Activated CD4-positive, alpha-beta T cell treated with anti-CD3 and anti-CD28 coated beads for 48 hours (primary cell): ENCODE measurements around the gene FCHO2.
"Not testable (repeated sequence)": the region's sequence is repeated elsewhere in the genome, so short reads cannot be mapped to it uniquely, and the experiment has no call there.

Source experiments
- DNase-seq: peaks from one replicate; pipeline ENCODE4 v3.0.0-alpha.2; 2020

FCHO2 gene, protein sequence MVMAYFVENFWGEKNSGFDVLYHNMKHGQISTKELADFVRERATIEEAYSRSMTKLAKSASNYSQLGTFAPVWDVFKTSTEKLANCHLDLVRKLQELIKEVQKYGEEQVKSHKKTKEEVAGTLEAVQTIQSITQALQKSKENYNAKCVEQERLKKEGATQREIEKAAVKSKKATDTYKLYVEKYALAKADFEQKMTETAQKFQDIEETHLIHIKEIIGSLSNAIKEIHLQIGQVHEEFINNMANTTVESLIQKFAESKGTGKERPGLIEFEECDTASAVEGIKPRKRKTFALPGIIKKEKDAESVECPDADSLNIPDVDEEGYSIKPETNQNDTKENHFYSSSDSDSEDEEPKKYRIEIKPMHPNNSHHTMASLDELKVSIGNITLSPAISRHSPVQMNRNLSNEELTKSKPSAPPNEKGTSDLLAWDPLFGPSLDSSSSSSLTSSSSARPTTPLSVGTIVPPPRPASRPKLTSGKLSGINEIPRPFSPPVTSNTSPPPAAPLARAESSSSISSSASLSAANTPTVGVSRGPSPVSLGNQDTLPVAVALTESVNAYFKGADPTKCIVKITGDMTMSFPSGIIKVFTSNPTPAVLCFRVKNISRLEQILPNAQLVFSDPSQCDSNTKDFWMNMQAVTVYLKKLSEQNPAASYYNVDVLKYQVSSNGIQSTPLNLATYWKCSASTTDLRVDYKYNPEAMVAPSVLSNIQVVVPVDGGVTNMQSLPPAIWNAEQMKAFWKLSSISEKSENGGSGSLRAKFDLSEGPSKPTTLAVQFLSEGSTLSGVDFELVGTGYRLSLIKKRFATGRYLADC

DNA sequence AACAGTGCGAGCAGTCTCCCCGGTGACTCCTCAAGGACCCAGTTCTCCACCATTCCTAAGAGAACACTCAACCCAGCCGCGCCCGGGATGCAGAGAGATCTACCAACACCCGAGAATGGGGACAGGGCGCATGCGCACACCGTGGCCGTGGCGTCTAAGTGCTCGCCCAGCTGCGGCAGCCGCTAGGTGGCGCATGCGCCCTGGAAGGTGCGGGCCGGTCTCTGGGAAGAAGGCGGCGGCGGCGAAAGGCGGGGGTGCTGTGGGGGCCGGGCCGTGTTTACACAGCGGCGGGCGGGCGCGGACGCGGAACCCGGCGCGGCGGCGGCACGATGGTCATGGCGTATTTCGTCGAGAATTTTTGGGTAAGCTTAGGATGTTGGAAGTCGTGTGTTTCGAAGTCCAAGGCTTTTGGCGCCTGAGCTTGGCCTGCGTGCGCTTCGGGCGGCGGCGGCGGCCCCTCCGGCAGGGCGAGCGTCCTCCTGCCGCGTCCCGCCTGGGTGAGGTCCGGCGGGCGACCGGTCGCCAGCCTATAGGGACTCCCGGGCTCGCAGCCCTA is at the start of gene FCHO2:
Gene FCHO2, plus strand, starts transcription at position 274 of the 556 bp plus-strand sequence. Its CDS starts 56 bp downstream, at position 330.
- DNase-seq: peak; percentile 97

DNA sequence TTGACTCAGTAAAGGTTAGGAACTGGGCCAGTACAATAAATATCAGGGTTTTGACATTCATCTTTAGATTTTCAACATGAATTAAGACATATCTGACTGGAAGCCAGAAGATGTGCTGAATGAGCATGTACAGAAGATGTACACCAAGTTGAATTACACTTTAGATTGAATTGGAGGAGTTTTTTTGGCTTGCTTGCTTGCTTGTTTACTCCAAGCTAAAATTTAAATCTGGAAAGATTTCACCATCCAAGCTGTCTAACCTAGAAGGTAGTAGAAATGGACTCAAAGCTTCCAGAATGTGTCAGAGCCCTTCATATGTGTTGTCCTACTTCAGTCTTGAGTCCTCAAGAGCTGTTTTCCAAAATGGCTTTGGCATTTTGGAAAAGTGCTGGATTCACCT is 49.0 kb upstream of the FCHO2 start:
- DNase-seq: no peak

DNA sequence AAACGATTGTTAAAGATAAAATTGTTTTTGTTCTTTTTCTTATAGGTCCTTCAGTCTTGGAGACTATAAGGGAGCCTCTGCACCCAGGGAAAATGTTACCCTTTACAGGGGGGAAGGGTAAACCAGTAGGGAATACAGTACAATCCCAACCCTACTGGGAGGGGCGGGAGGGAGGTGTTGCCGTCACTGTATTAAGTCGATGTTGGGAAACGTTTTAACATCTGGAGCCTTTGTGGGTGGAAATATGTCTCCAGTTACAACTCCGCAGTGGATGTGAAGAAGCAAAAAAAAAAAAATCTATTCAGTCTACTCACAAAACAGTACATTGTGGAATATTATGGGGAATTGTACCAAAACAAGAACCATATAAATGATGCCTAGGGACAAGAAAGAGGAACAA is 47.2 kb upstream of the FCHO2 start:
- no peak for DNase-seq

DNA sequence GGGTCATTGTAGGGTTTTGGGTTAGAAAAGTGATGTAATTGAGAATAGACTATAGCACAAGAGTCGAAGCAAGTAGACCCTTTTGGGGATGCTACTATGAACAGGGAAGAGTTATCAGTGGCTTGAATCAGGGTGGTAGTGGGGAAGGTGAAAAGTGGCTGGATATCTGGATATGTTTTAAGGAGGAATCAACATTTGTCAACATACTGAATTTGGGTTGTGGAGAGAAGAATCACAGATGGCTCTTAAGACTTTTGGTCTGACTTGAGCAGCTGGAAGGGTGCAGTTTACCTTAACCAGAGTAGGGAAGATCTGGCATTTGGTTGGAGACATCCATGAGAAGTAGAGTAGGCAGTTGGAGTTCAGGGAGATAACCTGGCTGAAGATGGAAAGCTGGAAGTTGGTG is 38.5 kb upstream of the FCHO2 start:
- no peak for DNase-seq

DNA sequence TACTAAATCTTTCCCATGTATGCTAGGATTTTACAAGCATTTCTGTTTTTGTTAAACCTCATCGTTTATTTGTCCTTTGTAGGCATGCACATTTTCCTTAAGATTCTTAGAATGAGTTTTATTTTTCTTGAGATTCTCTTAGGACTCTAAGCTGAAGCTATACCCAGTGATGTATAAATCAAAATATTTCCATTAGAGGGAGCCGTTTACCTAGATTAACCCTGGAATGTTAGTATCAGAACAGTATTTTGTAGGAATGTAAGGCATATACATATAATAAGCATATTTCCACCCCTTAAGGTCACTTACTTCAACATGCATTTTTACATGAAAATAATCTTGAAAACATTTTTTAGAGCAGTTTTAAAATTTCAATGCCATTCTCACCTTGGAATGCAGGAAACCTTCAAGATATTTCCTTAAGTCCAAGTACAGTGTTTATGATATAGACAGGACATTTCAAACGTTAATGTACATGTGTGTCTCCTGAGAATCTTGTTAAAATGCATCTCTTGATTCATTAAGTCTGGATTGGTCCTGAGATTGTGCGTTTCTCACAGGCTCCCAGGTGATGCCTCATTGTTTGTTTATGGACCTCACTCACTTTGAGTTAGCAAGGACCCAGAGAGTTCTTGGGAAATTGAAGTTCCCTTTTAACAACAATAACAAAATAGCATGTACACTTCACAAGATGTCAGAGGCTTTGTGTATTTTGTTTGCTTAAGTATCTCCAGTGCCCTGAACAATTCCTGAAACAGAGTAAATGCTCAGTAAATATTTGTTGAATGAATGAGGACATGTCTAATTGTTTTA is 34.9 kb upstream of the FCHO2 start:
- DNase-seq: no peak

DNA sequence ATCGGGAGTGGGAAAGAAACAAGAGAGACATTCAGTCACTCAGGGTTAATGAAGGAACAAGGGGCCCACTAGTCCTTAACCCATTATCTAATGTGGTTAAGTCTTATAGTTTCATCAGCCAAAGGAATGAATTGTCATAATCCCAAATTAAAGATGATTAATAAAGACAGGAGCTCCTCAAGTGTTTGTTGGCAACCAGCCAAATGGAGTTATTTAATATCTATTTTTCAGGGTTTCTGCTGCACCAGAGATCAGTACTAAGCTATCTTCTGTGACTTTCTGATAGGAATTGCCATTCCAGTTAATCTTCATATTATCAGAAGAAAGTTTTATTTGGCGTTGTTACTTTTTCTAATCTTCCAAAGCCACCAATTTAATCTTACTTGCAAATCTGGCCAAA is 34.0 kb upstream of the FCHO2 start:
- no peak for DNase-seq

DNA sequence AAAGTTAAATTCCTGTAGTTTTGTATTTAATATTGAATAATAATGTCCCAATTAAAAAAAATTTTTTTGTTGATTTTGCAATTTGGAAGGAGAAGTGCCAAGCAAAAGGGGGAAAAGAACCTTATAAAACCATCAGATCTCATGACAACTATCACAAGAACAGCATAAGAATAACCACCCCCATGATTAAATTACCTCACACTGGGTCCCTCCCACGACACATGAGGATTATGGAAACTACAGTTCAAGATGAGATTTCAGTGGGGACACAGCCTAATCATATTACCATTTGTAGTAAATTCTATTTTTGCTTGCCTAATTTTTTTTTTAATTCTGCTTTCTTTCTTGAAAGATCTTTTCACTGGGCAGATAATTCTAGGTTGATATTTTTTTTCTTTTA is 33.4 kb upstream of the FCHO2 start:
- no peak for DNase-seq

DNA sequence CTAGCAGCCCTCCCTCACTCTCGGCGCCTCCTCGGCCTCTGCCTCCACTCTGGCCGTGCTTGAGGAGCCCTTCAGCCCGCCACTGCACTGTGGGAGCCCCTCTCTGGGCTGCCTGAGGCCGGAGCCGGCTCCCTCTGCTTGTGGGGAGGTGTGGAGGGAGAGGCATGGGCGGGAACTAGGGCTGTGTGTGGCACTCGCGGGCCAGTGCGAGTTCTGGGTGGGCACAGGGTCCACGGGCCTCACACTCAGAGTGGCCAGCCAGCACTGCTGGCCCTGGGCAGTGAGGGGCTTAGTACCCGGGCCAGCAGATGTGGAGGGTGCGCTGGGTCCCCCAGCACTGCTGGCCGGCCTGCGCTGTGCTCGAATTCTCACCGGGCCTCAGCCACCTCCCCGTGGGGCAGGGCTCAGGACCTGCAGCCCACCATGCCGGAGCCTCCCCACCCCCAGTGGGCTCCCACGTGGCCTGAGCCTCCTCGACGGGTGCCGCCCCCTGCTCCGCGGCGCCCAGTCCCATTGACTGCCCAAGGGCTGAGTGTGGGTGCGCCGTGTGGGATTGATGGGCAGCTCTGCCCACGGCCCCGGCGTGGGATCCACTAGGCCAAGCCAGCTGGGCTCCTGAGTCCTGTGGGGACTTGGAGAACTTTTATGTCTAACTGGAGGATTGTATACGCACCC is 30.4 kb upstream of the FCHO2 start:
- no peak for DNase-seq

DNA sequence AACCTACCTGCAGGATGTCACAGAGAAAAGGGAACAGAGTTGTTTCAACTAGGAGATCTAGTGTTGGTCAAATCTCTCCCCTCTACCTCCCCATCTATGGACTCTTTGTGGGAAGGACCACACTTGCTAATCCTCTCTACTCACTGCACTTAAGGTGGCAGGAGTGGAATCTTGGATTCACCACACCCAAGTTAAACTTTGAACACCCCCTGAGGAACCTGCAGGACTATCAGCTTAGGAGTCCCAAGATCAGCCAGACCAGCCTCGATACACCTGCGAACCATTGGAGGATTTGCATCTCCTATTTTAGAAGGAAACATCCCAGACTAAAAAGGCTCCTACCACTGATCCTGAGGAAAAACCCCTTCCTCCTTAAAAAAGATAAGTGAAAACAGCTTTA is 23.2 kb upstream of the FCHO2 start:
- not testable (repeated sequence) for DNase-seq

DNA sequence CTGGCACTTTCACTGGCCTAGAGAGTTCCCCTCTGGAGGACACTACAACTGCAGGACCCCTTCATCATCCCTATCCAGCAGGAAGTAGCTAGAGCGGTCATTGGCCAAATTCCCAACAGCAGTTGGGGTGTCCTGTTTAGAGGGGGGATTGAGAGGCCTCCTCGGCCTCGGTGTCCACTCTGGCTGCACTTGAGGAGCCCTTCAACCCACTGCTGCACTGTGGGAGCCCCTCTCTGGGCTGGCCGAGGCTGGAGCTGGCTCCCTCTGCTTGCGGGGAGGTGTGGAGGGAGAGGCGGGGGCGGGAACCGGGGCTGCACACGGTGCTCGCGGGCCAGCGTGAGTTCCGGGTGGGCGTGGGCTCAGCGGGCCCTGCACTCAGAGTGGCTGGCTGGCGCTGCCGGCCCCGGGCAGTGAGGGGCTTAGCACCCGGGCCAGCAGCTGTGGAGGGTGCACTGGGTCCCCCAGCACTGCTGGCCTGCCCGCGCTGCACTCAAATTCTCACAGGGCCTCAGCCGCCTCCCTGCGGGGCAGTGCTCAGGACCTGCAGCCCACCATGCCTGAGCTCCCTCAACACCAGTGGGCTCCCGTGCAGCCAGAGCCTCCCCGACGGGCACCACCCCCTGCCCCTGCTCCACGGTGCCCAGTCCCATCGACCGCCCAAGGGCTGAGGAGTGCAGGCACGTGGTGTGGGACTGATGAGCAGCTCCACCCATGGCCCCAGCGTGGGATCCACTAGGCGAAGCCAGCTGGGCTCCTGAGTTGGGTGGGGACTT is 20.7 kb upstream of the FCHO2 start:
- not testable (repeated sequence) for DNase-seq

DNA sequence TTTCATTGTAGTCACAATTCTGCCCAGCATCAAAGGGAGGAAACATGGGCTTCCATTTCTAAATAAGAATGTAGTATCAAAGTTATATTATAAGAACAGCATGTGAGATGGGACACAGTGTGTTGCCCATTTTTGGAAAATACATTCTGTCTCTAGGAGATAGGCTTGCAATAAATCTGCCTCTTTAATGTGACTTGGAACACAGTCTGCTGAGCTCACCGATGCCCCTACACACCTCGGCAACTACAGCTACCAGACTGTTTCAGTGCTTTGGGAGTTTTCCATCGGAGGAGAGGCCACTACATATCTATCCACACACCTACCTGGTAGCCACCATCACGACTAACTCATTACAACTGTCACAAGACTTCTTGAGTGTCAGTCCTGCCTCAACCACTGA is 18.9 kb upstream of the FCHO2 start:
- no peak for DNase-seq

DNA sequence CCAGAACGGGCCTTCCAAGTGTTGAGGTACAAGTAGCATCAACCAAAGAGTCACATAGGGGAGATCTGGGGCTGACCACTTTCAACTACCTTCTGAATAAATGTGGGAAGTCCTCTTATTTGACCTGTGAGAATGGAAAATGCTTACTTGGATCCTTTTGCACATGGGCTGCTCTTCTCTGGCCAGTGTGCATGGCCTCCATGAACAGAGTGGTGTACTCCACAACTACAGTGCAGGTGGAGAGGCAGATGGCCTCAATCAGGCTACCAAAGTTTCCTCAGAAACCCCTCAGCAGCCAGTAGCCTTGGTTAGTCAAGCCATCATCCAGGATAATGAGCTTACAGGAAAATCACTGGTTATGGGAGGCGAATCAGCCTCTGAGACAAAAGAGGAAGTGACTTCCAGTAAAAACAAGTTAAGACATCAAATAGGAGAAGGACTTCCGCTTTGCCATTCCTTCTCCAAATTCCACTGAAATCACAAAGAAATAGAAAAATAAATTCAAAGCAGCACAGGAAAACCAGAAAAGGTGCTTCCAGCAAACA is 18.3 kb upstream of the FCHO2 start:
- no peak for DNase-seq

DNA sequence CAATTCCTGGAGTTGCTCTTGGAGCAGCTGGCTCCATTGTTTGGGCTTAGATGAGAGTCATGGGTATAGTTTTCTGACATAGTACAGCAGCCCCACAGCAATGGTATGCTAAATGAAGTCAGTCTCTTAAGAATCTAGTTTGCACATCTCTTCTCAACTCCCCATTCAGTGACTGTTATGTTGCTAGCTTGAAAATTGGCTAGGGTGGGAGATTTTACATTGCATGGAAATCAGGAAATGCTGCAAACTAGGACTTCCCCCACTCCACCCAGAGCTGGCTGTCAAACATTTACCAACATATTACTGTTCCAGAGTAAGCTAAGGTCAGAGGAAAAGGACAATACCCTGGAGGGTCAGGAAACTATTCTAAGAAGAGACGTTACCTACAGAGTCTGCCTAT is 17.6 kb upstream of the FCHO2 start:
- DNase-seq: no peak

DNA sequence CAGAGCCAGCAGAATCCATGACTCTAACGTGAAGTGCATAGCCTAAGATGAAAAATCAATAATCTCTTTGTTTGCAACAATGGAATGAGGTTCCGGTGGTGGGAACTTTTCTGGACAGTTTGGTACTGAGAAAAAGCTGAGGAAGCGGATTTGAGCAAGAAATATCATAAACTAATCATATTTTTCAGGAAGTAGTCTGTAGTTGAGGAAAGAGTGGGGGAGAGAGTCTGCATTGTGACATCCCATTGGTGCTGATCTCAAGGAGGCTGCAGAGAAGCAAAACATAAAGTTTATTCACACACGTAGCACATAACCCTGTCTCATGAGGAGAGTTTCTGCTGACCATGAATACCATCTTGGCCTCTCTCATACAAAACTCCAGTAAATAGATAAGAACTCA is 15.8 kb upstream of the FCHO2 start:
- no peak for DNase-seq

DNA sequence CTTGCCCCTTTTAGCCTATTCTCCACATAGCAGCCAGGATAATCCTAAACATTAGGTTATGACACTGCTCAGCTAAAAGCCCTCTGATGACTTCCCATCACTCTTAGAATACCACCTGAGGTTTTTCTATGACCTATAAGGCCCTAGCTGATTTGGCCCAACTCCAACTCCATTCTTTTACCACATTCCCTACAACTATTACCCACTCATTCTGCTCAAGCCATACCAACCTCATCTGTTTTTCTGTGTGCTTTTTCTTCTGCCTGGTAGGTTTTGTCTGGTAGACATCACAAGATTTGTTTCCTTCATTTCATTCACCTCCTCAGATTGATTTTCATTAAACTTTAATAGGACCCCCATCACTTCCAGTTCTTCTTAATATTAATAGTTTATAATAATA is 12.5 kb upstream of the FCHO2 start:
- no peak for DNase-seq

DNA sequence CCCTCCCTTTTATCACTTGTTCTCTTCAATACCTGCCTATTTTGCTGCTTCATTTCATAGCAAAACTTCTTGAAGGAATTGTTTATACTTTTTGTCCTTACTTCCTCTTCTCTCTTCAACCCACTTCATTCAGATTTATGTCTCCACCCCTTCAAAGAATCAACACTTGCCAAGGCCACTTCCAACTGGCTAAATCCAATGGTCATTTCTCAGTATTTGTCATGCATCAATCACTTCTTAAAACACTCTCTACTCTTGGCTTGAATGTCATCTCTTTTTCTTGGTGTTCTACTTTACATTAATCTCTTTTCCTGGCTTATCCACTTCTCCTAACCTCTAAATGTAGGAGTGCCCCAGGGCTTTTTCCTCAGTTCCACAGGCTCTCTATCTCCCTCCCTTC is 8.3 kb upstream of the FCHO2 start:
- DNase-seq: no peak

DNA sequence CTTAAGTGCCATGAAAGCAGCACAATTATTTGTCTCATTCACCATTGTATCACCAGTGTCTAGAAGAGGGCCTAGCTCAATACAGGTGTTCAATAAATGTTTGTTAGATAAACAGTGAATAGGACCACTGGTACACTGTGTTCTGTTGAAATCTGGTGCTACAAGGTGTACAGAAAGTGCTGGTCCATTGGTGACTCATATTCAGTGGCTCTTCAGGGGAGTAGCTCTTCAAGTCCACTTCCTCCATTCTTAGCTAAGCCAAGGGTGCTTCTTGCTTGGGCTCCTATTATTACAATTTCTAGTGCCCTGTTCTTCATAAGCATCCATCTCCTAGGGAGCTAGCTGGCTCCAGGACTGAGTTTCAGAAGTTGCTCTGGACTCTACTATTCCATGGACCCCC is 6.4 kb upstream of the FCHO2 start:
- no peak for DNase-seq

DNA sequence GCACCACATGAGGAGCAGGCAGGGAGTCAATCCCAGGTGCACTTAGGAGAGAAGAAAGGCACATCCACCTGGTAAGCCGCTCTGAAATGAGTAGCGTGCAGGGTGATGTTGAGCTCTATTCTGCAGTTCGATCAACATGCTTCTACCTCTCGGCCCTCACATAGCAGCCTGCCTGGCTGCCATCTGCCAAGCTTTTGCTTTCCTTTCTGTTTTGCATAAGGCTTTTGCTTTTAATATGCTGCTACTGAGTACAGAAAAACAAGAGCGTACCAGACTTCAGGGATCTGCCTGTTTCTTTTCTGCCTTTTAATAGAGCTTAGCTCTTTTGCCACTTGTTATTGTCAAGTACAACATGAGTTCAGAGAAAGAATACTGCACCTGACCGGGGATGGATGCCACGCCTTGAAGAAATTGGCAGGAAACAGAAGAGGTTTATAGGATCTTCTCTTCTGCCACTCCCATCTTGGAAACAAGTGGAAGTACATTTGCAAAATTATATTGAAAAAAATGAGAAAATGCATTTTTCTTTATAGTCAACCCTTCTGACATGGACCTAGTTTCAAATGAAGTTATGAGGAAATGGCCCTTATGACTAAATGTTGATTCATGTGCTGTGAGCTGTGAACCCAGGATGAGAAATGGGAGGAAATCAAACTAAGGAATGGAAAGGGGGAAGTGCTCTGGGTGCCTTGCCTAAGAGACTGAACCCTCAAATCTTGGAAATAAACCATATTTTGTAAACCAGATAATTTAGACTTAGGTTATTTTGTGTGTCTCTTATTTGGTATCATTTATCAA is 4.0 kb upstream of the FCHO2 start:
- DNase-seq: no peak

DNA sequence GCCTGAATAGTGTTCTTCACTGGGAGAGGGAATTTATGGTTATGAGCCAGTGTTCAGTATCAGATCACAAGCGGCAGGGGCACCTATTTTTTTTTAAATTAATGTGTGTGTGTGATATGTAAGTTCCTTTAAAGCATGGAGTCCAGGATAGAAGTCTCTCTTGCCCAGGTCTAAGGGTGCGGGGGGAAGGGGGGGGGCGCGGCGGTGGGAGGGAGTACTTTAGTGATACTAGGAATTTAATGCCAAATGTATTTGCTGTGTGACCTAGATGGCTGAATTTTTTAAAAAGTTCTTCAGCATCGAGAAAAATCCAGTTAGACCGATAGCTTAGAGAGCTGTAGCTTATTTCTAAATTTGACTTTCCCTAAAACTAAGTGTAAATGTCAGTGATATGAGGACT is 1.5 kb upstream of the FCHO2 start:
- no peak for DNase-seq

DNA sequence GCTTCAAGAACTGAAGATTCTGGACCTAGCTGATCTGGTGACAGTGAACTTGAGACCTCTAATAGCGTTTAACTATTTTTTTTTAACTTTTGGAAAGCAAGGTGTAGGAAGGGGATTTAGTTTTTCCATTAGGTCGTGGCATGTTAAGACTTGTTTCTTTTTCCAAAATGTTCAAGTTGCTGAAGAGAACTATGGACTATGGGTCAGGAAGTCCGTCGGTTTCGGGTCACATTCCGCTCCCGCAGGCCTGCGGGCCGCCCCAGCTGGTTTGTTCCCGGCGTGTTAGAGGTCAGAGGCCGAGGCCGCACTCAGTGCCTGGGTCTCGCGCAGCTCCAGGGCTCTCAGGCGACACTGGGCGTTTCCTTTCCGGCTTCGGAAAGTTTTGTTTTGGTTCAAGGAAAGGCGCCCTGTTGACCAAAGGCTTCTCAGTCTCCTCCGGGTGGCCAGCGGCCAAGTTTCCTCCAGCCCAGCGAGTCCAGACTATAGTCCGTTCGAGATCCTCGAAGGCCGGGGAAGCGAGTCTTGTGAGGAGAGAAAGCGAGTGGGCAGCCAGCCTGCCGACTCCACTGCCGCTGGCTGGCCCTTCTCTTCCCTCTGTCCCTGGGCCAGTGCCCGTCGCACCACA is 586 bp upstream of the FCHO2 start:
- DNase-seq: no peak
